GM19372 (cell line): ENCODE measurements around the gene PALM3.
"Not testable (repeated sequence)": the region's sequence is repeated elsewhere in the genome, so short reads cannot be mapped to it uniquely, and the experiment has no call there.

Experiments
- ATAC-seq: cut with Tn5 transposase; IDR thresholded peaks from one replicate; pipeline ENCODE4 v1.9.1; 2021; ENCODE audit warnings: mild to moderate bottlenecking, low read depth, moderate library complexity; ENCODE audit not compliant: unreplicated experiment

PALM3 gene

GRCh38 chr19:14062558-14062855 is 631 bp upstream of the PALM3 start:
- ATAC-seq, result no peak

GRCh38 chr19:14061081-14061749 is 661 bp downstream of the PALM3 start:
- ATAC-seq, result no peak

GRCh38 chr19:14059652-14060155 is 2.2 kb downstream of the PALM3 start:
- ATAC-seq, result no peak

- ATAC-seq, result no peak
Observed at GRCh38 chr19:14059093-14059480, 2.8 kb downstream of the PALM3 start.

- no peak for ATAC-seq
Observed at GRCh38 chr19:14058182-14059092, 3.4 kb downstream of the PALM3 start.

- no peak for ATAC-seq
Observed at GRCh38 chr19:14056741-14057356, 5.0 kb downstream of the PALM3 start.

GRCh38 chr19:14056069-14056666 is 5.7 kb downstream of the PALM3 start:
- ATAC-seq, result no peak

- no peak for ATAC-seq
Observed at GRCh38 chr19:14055396-14055795, 6.5 kb downstream of the PALM3 start.

GRCh38 chr19:14054721-14055120 is 7.2 kb downstream of the PALM3 start:
- no peak for ATAC-seq

- ATAC-seq, result no peak
Observed at GRCh38 chr19:14054099-14054498, 7.8 kb downstream of the PALM3 start.

- ATAC-seq, result no peak
Observed at GRCh38 chr19:14053500-14053899, 8.4 kb downstream of the PALM3 start.

GRCh38 chr19:14053032-14053431 is 8.8 kb downstream of the PALM3 start:
- ATAC-seq, result no peak

GRCh38 chr19:14052470-14052869 is 9.4 kb downstream of the PALM3 start:
- no peak for ATAC-seq

GRCh38 chr19:14051980-14052379 is 9.9 kb downstream of the PALM3 start:
- no peak for ATAC-seq

- ATAC-seq, result not testable (repeated sequence)
Observed at GRCh38 chr19:14050961-14051360, 10.9 kb downstream of the PALM3 start.

- ATAC-seq, result no peak
Observed at GRCh38 chr19:14050512-14050911, 11.4 kb downstream of the PALM3 start.

- ATAC-seq, result no peak
Observed at GRCh38 chr19:14048443-14049153, 13.3 kb downstream of the PALM3 start.

GRCh38 chr19:14047866-14048265 is 14.0 kb downstream of the PALM3 start:
- ATAC-seq, result not testable (repeated sequence)

- not testable (repeated sequence) for ATAC-seq
Observed at GRCh38 chr19:14042659-14043608, 18.9 kb downstream of the PALM3 start.
